Dedifferentiated amniotic fluid mesenchymal stem cell (primary cell): ENCODE measurements around the gene FTCD.

ENCODE experiments used
- DNase-seq: peaks from one replicate; pipeline ENCODE4 v3.0.0-alpha.2; 2016; ENCODE audit errors: extremely low spot score

The FTCD gene

GRCh38 chr21:46124083-46124925 is 31.1 kb downstream of the FTCD start:
- DNase-seq: no peak

- no peak for DNase-seq
Measured at GRCh38 chr21:46122758-46123683, 32.4 kb downstream of the FTCD start.

GRCh38 chr21:46122237-46122671 is 33.1 kb downstream of the FTCD start:
- DNase-seq: no peak

GRCh38 chr21:46121286-46122221 is 33.8 kb downstream of the FTCD start:
- no peak for DNase-seq

- DNase-seq: no peak
Measured at GRCh38 chr21:46120301-46121285, 34.8 kb downstream of the FTCD start.

- no peak for DNase-seq
Measured at GRCh38 chr21:46119637-46120271, 35.6 kb downstream of the FTCD start.

- DNase-seq: no peak
Measured at GRCh38 chr21:46119144-46119636, 36.2 kb downstream of the FTCD start.

- DNase-seq: no peak
Measured at GRCh38 chr21:46118316-46119143, 36.8 kb downstream of the FTCD start.

- DNase-seq: no peak
Measured at GRCh38 chr21:46117586-46118315, 37.6 kb downstream of the FTCD start.

GRCh38 chr21:46116776-46117585 is 38.4 kb downstream of the FTCD start:
- DNase-seq: peak; percentile 54

- no peak for DNase-seq
Measured at GRCh38 chr21:46116189-46116775, 39.1 kb downstream of the FTCD start.

GRCh38 chr21:46115441-46116188 is 39.8 kb downstream of the FTCD start:
- no peak for DNase-seq

- no peak for DNase-seq
Measured at GRCh38 chr21:46114963-46115362, 40.4 kb downstream of the FTCD start.

GRCh38 chr21:46113497-46114176 is 41.7 kb downstream of the FTCD start:
- no peak for DNase-seq

- no peak for DNase-seq
Measured at GRCh38 chr21:46112725-46113215, 42.6 kb downstream of the FTCD start.
